ENCODE data around the gene HIGD1B. TPM values are rescaled to one million over a fixed set of nuclear protein-coding genes. Genes with fewer than 3 reads are reported as not detected.
"Not testable (repeated sequence)": the region's sequence is repeated elsewhere in the genome, so short reads cannot be mapped to it uniquely, and the experiment has no call there.

Gene HIGD1B
- polyA plus RNA-seq, 1 donor from 2014 or later = not detected

DNA sequence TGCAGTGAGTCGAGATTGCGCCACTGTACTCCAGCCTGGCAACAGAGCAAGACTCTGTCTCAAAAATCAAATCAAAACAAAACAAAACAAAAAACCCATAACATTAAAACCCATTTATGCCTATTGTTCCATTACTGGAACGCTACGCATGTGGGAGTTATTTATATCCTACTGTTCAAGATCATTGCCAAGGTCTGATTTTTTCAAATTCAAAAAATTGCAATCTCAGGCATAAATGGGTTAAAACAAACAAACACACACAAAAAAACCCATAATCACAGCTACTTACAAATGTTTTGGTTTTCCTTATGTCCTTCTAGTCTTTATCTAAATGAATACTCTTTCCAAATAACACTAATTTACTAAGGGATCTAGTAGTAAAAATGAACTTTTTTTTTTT, 35.4 kb upstream of the HIGD1B start:
- H3K27ac ChIP-seq (ENCODE audit: low read length) = no peak overlapping the region
- H3K36me3 ChIP-seq (ENCODE audit: insufficient read depth, low read length) = no peaks in the 10 kb centered on the region
- no peaks in the 10 kb centered on the region for H3F3A ChIP-seq (ENCODE audit: insufficient read depth, low read length, poor library complexity, severe bottlenecking)
- no peak overlapping the region for H3K9ac ChIP-seq (ENCODE audit: low read length)
- H3K9me2 ChIP-seq (ENCODE audit: insufficient read depth, low read length) = no peaks in the 10 kb centered on the region
- H3K4me3 ChIP-seq (ENCODE audit: low read length) = no peak overlapping the region
- no peaks in the 10 kb centered on the region for H4K20me1 ChIP-seq (ENCODE audit: insufficient read depth)
- H2AFZ ChIP-seq (ENCODE audit: low read depth, low read length) = no peak overlapping the region
- no peak overlapping the region for H3K4me2 ChIP-seq (ENCODE audit: low read length)
- H3K9me3 ChIP-seq (ENCODE audit: low read length) = no peaks in the 10 kb centered on the region
- TF ChIP-seq TAF1 (IDR thresholded peaks at IDR 0.05; ENCODE audit: low read depth) = no peak
- no peak for TF ChIP-seq EZH2 (IDR thresholded peaks at IDR 0.05; ENCODE audit: borderline replicate concordance, insufficient read depth, low read length, poor library complexity, severe bottlenecking)
- no peak for TF ChIP-seq SMC3 (conservative IDR thresholded peaks at IDR 0.05; ENCODE audit: poor library complexity)
- TF ChIP-seq, protein P1, sequence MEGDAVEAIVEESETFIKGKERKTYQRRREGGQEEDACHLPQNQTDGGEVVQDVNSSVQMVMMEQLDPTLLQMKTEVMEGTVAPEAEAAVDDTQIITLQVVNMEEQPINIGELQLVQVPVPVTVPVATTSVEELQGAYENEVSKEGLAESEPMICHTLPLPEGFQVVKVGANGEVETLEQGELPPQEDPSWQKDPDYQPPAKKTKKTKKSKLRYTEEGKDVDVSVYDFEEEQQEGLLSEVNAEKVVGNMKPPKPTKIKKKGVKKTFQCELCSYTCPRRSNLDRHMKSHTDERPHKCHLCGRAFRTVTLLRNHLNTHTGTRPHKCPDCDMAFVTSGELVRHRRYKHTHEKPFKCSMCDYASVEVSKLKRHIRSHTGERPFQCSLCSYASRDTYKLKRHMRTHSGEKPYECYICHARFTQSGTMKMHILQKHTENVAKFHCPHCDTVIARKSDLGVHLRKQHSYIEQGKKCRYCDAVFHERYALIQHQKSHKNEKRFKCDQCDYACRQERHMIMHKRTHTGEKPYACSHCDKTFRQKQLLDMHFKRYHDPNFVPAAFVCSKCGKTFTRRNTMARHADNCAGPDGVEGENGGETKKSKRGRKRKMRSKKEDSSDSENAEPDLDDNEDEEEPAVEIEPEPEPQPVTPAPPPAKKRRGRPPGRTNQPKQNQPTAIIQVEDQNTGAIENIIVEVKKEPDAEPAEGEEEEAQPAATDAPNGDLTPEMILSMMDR (IDR thresholded peaks at IDR 0.05; ENCODE audit: poor library complexity, severe bottlenecking) = no peak
- TF ChIP-seq, protein P2, sequence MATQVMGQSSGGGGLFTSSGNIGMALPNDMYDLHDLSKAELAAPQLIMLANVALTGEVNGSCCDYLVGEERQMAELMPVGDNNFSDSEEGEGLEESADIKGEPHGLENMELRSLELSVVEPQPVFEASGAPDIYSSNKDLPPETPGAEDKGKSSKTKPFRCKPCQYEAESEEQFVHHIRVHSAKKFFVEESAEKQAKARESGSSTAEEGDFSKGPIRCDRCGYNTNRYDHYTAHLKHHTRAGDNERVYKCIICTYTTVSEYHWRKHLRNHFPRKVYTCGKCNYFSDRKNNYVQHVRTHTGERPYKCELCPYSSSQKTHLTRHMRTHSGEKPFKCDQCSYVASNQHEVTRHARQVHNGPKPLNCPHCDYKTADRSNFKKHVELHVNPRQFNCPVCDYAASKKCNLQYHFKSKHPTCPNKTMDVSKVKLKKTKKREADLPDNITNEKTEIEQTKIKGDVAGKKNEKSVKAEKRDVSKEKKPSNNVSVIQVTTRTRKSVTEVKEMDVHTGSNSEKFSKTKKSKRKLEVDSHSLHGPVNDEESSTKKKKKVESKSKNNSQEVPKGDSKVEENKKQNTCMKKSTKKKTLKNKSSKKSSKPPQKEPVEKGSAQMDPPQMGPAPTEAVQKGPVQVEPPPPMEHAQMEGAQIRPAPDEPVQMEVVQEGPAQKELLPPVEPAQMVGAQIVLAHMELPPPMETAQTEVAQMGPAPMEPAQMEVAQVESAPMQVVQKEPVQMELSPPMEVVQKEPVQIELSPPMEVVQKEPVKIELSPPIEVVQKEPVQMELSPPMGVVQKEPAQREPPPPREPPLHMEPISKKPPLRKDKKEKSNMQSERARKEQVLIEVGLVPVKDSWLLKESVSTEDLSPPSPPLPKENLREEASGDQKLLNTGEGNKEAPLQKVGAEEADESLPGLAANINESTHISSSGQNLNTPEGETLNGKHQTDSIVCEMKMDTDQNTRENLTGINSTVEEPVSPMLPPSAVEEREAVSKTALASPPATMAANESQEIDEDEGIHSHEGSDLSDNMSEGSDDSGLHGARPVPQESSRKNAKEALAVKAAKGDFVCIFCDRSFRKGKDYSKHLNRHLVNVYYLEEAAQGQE (IDR thresholded peaks at IDR 0.05; ENCODE audit: borderline replicate concordance) = no peak
- TF ChIP-seq EP300 (conservative IDR thresholded peaks at IDR 0.05; ENCODE audit: poor library complexity, severe bottlenecking) = no peak
- no peak for TF ChIP-seq RAD21 (conservative IDR thresholded peaks at IDR 0.05)
- no peak for TF ChIP-seq POLR2AphosphoS5 (IDR thresholded peaks at IDR 0.05)
- no peak for TF ChIP-seq MXI1 (conservative IDR thresholded peaks at IDR 0.05; ENCODE audit: poor library complexity, severe bottlenecking)
- no peaks in the 10 kb centered on the region for H3K27me3 ChIP-seq (ENCODE audit: insufficient read depth, low read depth, low read length)
- H3K79me2 ChIP-seq (replicated peaks; ENCODE audit: insufficient read depth, low read length) = peaks cover 48% of the 10 kb centered on the region

DNA sequence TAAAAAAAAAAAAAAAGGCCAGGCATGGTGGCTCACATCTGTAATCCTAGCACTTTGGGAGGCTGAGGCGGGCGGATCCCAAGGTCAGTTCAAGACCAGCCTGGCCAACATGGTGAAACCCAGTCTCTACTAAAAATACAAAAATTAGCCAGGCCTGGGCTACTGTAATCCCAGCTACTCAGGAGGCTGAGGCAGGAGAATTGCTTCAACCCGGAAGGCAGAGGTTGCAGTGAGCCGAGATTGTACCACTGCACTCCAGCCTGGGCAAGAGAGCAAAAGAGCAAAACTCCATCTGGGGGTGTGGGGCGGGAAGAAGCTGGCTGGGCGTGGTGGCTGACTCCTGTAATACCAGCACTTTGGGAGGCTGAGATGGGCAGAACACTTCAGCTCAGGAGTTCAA, 29.2 kb upstream of the HIGD1B start:
- not testable (repeated sequence) for H3K27me3 ChIP-seq (ENCODE audit: insufficient read depth, low read depth, low read length); H3K9me3 ChIP-seq (ENCODE audit: low read length); H2AFZ ChIP-seq (ENCODE audit: low read depth, low read length); H3K9ac ChIP-seq (ENCODE audit: low read length); H3K4me2 ChIP-seq (ENCODE audit: low read length); H3F3A ChIP-seq (ENCODE audit: insufficient read depth, low read length, poor library complexity, severe bottlenecking); H3K36me3 ChIP-seq (ENCODE audit: insufficient read depth, low read length); H3K27ac ChIP-seq (ENCODE audit: low read length); H3K9me2 ChIP-seq (ENCODE audit: insufficient read depth, low read length); H4K20me1 ChIP-seq (ENCODE audit: insufficient read depth); H3K4me3 ChIP-seq (ENCODE audit: low read length)
- H3K79me2 ChIP-seq (replicated peaks; ENCODE audit: insufficient read depth, low read length) = peaks cover 47% of the 10 kb centered on the region

DNA sequence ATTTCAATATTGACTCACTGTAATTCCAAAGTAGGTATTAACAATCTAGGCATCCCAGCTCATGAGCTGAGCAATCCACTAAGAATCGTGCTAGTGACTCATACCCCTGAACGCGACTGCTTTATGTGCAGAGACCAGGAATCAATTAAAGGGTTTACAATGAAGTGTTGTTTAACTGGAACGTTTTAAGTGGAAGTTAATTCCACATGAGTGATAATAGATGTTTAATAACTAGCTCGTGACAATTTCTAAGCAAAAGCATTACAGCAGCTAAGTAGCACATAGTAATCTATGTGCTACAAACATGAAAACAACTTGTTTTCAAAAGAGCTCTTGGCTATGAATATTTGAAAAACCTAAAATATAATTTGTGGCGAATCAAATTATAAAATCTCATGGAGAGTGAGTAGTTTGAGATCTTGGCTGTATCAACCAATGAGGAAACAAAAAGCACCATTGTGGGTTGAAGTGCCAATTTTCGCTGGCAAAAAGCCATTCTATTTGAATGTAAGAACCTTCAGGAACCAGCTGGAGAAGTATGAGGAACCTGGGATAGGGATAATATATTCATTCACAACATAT, 27.0 kb upstream of the HIGD1B start:
- no peaks in the 10 kb centered on the region for H3K9me2 ChIP-seq (ENCODE audit: insufficient read depth, low read length)
- TF ChIP-seq, protein P2 (IDR thresholded peaks at IDR 0.05; ENCODE audit: borderline replicate concordance) = no peak
- no peak for TF ChIP-seq EP300 (conservative IDR thresholded peaks at IDR 0.05; ENCODE audit: poor library complexity, severe bottlenecking)
- TF ChIP-seq RAD21 (conservative IDR thresholded peaks at IDR 0.05) = no peak
- no peak for TF ChIP-seq TAF1 (IDR thresholded peaks at IDR 0.05; ENCODE audit: low read depth)
- no peaks in the 10 kb centered on the region for H3F3A ChIP-seq (ENCODE audit: insufficient read depth, low read length, poor library complexity, severe bottlenecking)
- no peaks in the 10 kb centered on the region for H3K27me3 ChIP-seq (ENCODE audit: insufficient read depth, low read depth, low read length)
- H4K20me1 ChIP-seq (ENCODE audit: insufficient read depth) = no peaks in the 10 kb centered on the region
- H3K4me2 ChIP-seq (ENCODE audit: low read length) = no peak overlapping the region
- peaks cover 46% of the 10 kb centered on the region for H3K79me2 ChIP-seq (replicated peaks; ENCODE audit: insufficient read depth, low read length)
- no peak overlapping the region for H3K4me3 ChIP-seq (ENCODE audit: low read length)
- no peak overlapping the region for H3K27ac ChIP-seq (ENCODE audit: low read length)
- no peak overlapping the region for H3K9ac ChIP-seq (ENCODE audit: low read length)
- H3K9me3 ChIP-seq (ENCODE audit: low read length) = no peaks in the 10 kb centered on the region
- no peak overlapping the region for H2AFZ ChIP-seq (ENCODE audit: low read depth, low read length)
- no peaks in the 10 kb centered on the region for H3K36me3 ChIP-seq (ENCODE audit: insufficient read depth, low read length)

DNA sequence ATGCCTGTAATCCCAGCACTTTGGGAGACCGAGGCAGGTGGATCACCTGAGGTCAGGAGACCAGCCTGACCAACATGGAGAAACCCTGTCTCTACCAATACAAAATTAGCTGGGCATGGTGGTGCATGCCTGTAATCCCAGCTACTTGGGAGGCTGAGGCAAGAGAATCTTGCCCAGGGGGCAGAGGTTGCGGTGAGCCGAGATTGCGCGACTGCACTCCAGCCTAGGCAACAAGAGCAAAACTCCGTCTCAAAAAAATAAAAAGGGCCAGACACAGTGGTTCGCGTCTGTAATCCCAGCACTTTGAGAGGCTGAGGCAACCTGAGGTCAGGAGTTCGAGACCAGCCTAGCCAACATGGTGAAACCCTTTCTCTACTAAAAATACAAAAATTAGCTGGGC, 22.4 kb upstream of the HIGD1B start:
- H3F3A ChIP-seq (ENCODE audit: insufficient read depth, low read length, poor library complexity, severe bottlenecking); H3K9ac ChIP-seq (ENCODE audit: low read length); H3K4me3 ChIP-seq (ENCODE audit: low read length); H2AFZ ChIP-seq (ENCODE audit: low read depth, low read length); H3K27ac ChIP-seq (ENCODE audit: low read length); H3K9me2 ChIP-seq (ENCODE audit: insufficient read depth, low read length); H3K36me3 ChIP-seq (ENCODE audit: insufficient read depth, low read length); H3K9me3 ChIP-seq (ENCODE audit: low read length); H3K4me2 ChIP-seq (ENCODE audit: low read length); H4K20me1 ChIP-seq (ENCODE audit: insufficient read depth); H3K27me3 ChIP-seq (ENCODE audit: insufficient read depth, low read depth, low read length): not testable (repeated sequence)
- peaks cover 59% of the 10 kb centered on the region for H3K79me2 ChIP-seq (replicated peaks; ENCODE audit: insufficient read depth, low read length)

Data from neural cell (in vitro differentiated cells).